ENCODE data around the gene NRROS.

NRROS gene

GRCh38 chr3:196646666-196647216 lies 7.2 kb downstream of the NRROS start:
- no peak for DNase-seq

- DNase-seq = no peak
These were observed 11.3 kb downstream of the NRROS start for GRCh38 chr3:196650740-196651311.

DNA sequence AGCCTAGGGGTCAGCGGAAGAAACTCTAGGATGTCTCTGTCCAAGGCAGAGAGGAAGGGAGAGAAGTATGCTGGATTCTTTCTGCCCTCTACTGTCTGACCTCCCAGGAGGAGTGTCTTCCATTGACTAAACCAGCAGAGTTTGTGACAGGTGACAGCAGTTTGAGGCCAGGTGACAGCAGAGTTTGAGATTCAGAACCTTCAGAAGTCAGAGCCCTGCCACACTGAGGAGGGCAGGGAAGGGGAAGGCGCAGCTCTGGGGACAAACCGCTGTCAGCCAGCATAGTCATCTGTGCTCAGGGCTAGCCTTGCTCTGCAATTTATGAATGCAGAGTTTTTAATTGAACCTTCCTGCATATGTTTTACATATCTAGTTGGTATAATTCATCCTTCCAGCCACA lies 12.3 kb downstream of the NRROS start:
- DNase-seq = no peak

DNA sequence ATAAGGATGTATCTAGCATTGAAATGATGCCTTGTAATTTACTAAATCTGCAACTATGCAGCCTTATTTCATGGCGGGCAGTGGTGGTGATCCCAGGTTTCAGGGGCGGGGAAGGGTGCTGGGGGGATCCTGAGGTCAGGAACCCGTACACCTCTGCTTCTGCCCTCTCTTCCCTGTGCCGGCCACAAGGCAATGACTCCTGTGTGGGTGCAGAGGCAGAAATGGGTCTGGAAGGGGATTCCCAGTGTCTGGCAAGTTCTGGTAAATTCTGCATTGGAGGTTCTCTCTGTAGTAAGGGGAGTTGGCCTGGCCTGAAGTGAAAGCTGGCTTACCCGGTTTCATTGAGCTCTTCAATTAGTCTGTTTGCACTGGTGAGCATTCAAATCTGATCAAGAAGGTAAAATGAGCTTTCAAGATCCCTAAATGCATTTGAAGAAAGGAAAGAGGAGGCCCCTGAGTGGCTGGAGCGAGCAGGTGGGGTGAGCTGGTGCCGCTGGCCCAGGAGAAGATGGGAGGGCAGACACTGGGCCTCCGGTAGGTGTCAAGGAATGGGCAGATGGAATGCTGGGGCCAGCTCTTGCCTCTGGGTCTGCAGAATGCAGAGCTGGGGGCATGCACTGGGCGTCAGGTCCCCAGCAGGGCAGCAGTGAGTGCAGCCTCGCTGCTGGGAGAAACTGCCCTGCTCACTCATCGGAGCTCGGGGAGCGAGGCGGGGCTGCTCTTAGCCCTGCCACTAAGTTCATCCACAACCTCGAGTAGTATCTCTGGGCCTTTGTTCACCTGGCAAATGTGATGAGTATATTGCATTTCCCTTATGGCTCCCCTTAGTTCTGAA lies 13.7 kb downstream of the NRROS start:
- no peak for DNase-seq

DNA sequence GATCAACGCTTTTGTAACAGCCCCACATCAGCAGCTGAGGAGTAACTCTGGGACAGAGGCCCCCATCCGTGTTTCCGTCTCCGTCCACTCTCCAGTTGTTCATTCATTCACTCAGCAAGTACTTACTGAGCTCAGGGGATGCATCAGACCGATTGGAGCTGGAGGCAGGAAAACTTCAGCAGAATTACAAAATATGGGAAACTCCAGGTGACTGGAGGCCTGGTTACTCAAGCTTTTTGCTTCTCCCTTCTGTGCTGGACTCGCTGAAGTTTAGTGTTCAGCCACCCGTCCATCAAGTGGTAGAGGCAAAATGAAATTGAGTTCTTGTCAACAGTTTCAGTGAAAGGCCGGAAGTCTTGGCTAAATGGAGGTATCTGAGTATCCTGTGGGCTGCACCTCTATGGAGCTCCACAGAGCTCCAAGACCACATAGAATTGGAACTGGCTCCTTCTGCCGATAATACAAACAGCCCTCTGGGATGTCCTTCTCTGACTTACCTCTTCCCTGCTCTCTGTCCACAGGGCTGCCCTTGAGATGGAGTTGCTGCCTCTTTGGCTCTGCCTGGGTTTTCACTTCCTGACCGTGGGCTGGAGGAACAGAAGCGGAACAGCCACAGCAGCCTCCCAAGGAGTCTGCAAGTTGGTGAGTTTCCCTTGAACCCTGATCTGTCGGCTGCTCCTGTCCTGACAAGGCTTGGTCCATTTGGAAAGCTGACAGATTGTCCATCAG lies 14.7 kb downstream of the NRROS start:
- DNase-seq = no peak

GRCh38 chr3:196654735-196655090 lies 15.2 kb downstream of the NRROS start:
- no peak for DNase-seq

- DNase-seq = no peak
These were observed 16.0 kb downstream of the NRROS start for GRCh38 chr3:196655496-196655895.

DNA sequence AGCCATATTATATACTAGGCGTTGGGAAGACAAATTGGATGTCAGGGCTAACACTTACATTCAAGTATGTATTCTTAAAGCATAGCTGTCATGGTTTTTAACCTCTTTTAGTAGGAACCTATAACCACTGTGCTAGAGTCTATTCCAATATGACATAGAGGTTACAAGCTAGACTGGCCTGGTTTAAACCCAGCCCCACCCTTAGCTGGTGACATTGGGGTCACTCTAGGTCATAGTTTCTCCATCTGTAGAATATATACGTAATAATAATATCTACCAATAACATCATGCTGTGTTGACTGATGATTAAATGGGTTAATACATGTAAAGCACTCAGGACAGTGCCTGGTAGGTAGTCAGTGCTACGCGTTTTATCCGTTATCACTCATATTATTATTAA lies 16.7 kb downstream of the NRROS start:
- no peak for DNase-seq

- no peak for DNase-seq
These were observed 20.4 kb downstream of the NRROS start for GRCh38 chr3:196659901-196660351.

GRCh38 chr3:196660381-196661166 lies 21.1 kb downstream of the NRROS start:
- DNase-seq = no peak

DNA sequence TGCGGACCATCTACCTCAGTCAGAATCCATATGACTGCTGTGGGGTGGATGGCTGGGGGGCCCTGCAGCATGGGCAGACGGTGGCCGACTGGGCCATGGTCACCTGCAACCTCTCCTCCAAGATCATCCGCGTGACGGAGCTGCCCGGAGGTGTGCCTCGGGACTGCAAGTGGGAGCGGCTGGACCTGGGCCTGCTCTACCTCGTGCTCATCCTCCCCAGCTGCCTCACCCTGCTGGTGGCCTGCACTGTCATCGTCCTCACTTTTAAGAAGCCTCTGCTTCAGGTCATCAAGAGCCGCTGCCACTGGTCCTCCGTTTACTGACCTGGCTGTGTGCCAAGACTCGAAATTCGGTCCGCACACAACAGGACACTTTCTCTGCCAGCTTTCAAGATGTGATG lies 21.9 kb downstream of the NRROS start:
- DNase-seq = no peak

GRCh38 chr3:196662033-196662432 lies 22.5 kb downstream of the NRROS start:
- DNase-seq = no peak

DNA sequence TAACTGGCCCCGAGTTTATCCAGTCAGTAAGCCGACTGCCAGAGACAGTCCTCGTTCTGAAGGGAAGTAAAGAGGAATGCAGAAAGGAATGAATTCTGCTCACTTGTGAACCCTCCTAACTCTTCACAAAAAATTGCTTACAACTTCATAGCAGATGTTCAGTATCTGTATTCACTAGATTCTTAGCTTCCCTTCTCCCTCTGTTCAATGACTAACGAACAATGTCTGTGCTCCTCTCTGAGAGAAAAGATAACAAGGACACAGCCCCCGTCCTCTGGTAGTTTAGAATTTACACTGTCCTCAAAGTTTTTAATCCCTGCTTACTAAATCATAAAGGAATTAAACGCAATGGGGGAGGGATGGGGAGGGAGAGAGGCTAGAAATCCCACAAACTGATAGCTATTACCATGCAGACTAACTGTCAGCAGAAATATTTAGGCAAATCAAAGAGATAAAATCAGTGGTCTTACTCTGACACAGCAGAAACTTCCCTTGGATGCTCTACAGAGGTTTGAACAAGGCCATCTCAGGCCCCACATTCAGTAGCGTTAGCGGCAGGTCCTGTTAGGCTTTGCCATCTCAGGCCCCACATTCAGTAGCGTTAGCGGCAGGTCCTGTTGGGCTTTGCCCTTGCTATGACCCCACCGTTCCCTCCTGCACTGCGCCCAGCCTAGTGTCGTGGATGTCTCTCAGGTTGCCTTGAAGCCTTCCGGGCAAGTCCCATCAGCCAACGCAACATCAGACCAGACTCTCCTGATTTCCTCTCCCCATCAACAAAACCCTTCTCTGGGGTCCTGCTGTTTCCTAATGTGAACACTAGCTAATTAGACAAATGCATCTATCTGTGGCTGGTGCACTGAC lies 23.4 kb downstream of the NRROS start:
- DNase-seq = no peak

DNA sequence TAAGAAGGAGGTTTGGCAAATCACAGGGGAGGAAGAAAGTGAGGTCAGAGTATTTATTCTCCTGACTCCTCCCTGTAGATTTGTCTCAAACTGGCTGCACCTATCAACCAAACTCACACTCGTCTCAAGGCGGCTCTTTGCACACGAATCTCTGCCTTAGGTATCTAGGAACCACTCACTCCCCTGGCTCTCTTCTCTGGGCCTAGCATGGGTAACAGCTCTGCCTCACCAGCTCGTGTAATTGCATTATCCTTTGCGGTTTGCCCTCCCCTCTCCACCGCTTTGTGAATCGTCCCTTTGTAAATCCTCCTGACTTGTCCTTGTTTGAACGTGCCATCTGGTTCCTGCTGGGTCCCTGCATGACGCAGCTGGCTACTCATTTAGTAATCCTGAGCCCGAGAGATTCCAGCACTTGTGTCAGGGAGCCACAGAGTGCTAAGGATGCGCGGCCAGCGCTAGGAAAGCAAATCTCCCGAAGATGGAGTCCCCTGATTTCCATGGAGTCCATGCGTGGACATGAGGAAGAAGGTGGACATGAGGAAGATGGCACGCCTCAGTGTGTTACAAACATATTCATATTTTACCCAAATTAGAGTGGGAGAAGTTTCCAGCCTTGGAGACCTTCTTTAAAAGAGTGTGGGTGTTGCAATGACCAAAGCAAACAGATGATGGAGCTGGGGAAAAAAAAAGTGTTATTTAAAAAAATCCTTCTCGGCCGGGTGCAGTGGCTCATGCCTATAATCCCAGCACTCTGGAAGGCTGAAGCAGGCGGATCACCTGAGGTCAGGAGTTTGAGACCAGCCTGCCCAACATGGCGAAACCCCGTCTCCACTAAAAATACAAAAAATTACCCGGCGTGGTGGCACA lies 26.7 kb downstream of the NRROS start:
- no peak for DNase-seq

DNA sequence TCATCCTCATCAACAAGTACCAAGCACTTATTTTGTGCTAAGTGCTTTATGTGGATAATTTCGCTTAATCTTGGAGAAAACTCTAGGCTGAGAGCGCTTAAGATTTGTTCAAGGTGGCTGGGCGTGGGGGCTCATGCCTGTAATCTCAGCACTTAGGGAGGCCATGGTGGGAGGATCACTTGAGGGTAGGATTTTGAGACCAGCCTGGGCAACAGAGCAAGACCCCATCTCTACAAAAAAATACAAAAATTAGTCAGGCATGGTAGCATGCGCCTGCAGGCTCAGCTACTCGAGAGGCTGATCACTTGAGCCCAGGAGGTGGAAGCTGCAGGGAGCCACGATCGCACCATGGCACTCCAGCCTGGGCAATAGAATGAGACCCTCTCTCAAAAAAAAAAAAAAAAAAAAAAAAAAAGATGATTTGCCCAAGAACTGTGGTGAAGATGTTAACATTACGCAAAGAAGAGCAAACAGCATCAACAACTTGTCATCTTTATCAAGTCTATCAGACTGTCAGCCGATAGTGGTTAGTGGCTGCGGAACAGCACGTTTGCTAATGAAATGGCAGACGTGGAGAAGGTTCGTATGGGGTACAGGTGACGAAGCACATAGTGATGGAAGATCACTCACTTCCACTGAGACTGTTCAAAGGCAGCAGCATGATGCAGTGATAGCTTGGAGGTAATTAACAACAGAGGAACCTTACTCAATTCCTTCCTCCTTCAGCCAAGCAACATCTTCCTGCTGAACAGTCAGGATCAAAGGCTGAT lies 27.7 kb downstream of the NRROS start:
- DNase-seq = no peak

GRCh38 chr3:196670339-196670738 lies 30.8 kb downstream of the NRROS start:
- no peak for DNase-seq

DNA sequence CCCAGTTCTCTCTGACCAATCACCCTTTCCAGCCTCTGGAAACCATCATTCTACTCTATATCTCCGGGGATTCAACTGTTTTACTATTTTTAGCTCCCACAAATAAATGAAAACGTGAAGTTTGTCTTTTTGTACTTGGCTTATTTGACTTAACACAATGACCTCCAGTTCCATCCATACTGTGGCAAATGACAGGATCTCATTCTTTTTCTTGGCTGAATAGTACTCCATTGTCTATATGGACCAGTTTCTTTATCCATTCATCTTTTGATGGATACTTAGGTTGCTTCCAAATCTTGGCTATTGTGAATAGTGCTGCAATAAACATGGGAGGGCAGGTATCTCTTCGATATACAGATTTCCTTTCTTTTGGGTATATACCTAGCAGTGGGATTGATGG lies 34.1 kb downstream of the NRROS start:
- no peak for DNase-seq

GRCh38 chr3:196677353-196677752 lies 37.9 kb downstream of the NRROS start:
- no peak for DNase-seq

DNA sequence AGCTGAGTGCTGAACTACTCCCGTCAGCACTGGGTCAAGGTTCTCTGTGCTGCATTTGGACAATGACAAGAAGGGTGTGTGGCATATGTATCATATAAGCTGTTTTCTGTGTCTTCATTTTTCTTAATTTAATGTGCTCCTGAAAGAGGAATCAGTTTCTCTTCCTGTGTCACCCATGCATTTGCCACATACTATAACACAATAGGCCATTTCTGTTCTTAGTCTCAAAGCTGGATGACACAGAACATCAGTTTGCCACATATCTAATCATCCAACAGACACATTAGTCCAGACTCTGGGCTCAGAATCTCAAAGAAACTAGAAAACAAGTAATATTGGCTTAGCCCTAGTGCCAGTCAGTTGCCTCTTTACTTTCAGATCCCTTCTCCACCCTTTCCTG lies 38.4 kb downstream of the NRROS start:
- DNase-seq = no peak
